Measurements from ENCODE around the gene GYPC. TPM values are rescaled to one million over a fixed set of nuclear protein-coding genes. Genes with fewer than 3 reads are reported as not detected.

GYPC gene
- total RNA-seq, 4 donors from 2014 or later: 170 to 220 (median 171) TPM

GRCh38 chr2:126729896-126730295, 73.9 kb downstream of the GYPC start:
- no peak for TF ChIP-seq CTCF (IDR thresholded peaks at IDR 0.05)
- DNase-seq (ENCODE audit: low spot score) (no peak), ATAC-seq (ENCODE audit: low FRiP score) (no peak)

DNA sequence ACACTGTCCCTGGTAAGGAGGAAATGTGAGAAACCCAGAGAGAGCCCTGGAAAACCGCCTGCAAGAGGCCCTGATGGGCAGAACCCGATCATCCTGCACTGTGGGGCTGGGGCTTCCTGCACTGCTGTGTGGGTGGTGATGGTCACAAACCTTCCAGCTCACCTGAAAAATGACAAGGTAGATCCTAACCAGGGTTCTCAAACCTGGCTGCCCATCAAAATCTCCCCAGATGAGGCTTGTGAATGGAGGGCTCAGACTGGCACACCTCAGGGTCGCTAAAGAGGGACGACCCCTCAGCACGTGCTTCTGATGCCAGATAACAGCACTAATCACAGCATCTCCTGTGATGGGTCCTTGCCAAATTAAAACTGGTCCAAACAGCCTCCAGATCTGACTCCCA, 74.7 kb downstream of the GYPC start:
- no peak for DNase-seq (ENCODE audit: low spot score)
- no peak for TF ChIP-seq CTCF (IDR thresholded peaks at IDR 0.05)
- no peak for ATAC-seq (ENCODE audit: low FRiP score)

- no peak for TF ChIP-seq CTCF (IDR thresholded peaks at IDR 0.05)
- no peak for ATAC-seq (ENCODE audit: low FRiP score)
- DNase-seq (ENCODE audit: low spot score): no peak
Measured at GRCh38 chr2:126731353-126731752, 75.4 kb downstream of the GYPC start.

- ATAC-seq (ENCODE audit: low FRiP score) (no peak), DNase-seq (ENCODE audit: low spot score) (no peak)
- TF ChIP-seq CTCF (IDR thresholded peaks at IDR 0.05): no peak
Measured at GRCh38 chr2:126732682-126733245, 76.8 kb downstream of the GYPC start.

- no peak for ATAC-seq (ENCODE audit: low FRiP score)
- TF ChIP-seq CTCF (IDR thresholded peaks at IDR 0.05): no peak
- no peak for DNase-seq (ENCODE audit: low spot score)
Measured at GRCh38 chr2:126733795-126734194, 77.8 kb downstream of the GYPC start.

- no peak for ATAC-seq (ENCODE audit: low FRiP score)
- TF ChIP-seq CTCF (IDR thresholded peaks at IDR 0.05): no peak
- no peak for DNase-seq (ENCODE audit: low spot score)
Measured at GRCh38 chr2:126736133-126736874, 80.3 kb downstream of the GYPC start.

DNA sequence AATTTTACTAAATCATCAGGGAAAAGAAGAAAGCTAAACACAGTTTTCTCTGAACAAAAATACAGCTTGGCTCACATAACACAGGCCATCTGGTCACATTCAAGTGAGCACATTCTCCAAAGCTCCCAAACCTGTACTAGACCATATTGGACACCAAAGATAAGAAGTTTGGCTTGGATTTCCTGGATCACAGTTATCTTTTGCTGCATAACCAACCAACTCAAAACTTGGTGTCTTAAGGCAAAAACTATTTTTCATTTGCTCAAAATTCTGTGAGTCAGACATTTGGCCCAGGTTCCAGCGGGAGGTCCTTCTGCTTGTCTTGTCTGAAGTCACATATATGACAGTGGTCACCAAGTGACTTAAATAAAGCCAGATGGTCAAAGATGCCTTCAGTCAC, 83.2 kb downstream of the GYPC start:
- ATAC-seq (ENCODE audit: low FRiP score) (no peak), DNase-seq (ENCODE audit: low spot score) (no peak)
- TF ChIP-seq CTCF (IDR thresholded peaks at IDR 0.05): no peak
